SK-N-SH (cell line): ENCODE data around the gene SOS2.

Experiments
- EP300 ChIP-seq, 2 experiments: IDR thresholded peaks; 2 replicates each; pipeline versions ENCODE4 v1.4.0 to v1.6.1; 2012; ENCODE audit warnings: borderline replicate concordance in 1 of 2, low read depth in 1 of 2, low read length in 1 of 2
- FOXM1 ChIP-seq: IDR thresholded peaks from 2 replicates; pipeline ENCODE4 v1.4.0; 2012; ENCODE audit warnings: low read depth, mild to moderate bottlenecking
- MAX ChIP-seq: IDR thresholded peaks from 2 replicates; pipeline ENCODE4 v1.4.0; 2012; ENCODE audit warnings: low read depth
- MEF2A ChIP-seq: IDR thresholded peaks from 2 replicates; pipeline ENCODE4 v1.4.0; 2012; ENCODE audit warnings: low read depth, borderline replicate concordance
- MXI1 ChIP-seq: IDR thresholded peaks from 2 replicates; pipeline ENCODE4 v1.6.1; 2012; ENCODE audit warnings: mild to moderate bottlenecking, low read depth, low read length, improper control_type of control experiment
- NRF1 ChIP-seq: IDR thresholded peaks from 2 replicates; pipeline ENCODE4 v1.6.1; 2012; ENCODE audit warnings: low read depth, mild to moderate bottlenecking, low read length
- PBX3 ChIP-seq: IDR thresholded peaks from 2 replicates; pipeline ENCODE4; 2012
- TCF12 ChIP-seq: IDR thresholded peaks from 2 replicates; pipeline ENCODE4 v1.4.0; 2012
- ZBTB33 ChIP-seq: IDR thresholded peaks from 2 replicates; pipeline ENCODE4 v1.4.0; 2012; ENCODE audit warnings: low read depth, borderline replicate concordance
- TF ChIP-seq, protein P1 (sequence below): fragments of 200-600 bp; sonication (generic); IDR thresholded peaks from 2 replicates; pipeline ENCODE4 v1.6.1; 2017; ENCODE audit warnings: antibody characterized with exemption, mild to moderate bottlenecking, moderate library complexity
- TF ChIP-seq, protein P2 (sequence below): fragments of 150-350 bp; IDR thresholded peaks from 2 replicates; pipeline ENCODE4 v1.6.1; 2017; ENCODE audit warnings: antibody characterized with exemption, low read length, low read depth, borderline replicate concordance

- TF ChIP-seq TCF12: no peak
- no peak for TF ChIP-seq MXI1
- TF ChIP-seq, protein P1, sequence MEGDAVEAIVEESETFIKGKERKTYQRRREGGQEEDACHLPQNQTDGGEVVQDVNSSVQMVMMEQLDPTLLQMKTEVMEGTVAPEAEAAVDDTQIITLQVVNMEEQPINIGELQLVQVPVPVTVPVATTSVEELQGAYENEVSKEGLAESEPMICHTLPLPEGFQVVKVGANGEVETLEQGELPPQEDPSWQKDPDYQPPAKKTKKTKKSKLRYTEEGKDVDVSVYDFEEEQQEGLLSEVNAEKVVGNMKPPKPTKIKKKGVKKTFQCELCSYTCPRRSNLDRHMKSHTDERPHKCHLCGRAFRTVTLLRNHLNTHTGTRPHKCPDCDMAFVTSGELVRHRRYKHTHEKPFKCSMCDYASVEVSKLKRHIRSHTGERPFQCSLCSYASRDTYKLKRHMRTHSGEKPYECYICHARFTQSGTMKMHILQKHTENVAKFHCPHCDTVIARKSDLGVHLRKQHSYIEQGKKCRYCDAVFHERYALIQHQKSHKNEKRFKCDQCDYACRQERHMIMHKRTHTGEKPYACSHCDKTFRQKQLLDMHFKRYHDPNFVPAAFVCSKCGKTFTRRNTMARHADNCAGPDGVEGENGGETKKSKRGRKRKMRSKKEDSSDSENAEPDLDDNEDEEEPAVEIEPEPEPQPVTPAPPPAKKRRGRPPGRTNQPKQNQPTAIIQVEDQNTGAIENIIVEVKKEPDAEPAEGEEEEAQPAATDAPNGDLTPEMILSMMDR: no peak
- no peak for TF ChIP-seq FOXM1
- no peak for TF ChIP-seq MAX
- TF ChIP-seq NRF1: no peak
- no peak for TF ChIP-seq MEF2A
- no peak for TF ChIP-seq ZBTB33
- TF ChIP-seq, protein P2, sequence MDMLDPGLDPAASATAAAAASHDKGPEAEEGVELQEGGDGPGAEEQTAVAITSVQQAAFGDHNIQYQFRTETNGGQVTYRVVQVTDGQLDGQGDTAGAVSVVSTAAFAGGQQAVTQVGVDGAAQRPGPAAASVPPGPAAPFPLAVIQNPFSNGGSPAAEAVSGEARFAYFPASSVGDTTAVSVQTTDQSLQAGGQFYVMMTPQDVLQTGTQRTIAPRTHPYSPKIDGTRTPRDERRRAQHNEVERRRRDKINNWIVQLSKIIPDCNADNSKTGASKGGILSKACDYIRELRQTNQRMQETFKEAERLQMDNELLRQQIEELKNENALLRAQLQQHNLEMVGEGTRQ: no peak
- no peak for TF ChIP-seq EP300 (IDR thresholded peaks at IDR 0.05; ENCODE audit: borderline replicate concordance in 1 of 2, low read depth in 1 of 2, low read length in 1 of 2)
- TF ChIP-seq PBX3: no peak
Observed at GRCh38 chr14:50094056-50094755, 137.2 kb downstream of the SOS2 start.
